ENCODE results near the gene PRKCH.
A peak's percentile ranks its signal among the peaks of the same experiment; 100 is the strongest.
"Not testable (repeated sequence)": the region's sequence is repeated elsewhere in the genome, so short reads cannot be mapped to it uniquely, and the experiment has no call there.

PRKCH gene

GRCh38 chr14:61451891-61452400 lies 130.6 kb downstream of the PRKCH start:
- DNase-seq (ENCODE audit: low read depth in 2 of 2, low spot score in 1 of 2): no peak

GRCh38 chr14:61452452-61452851 lies 131.1 kb downstream of the PRKCH start:
- DNase-seq (ENCODE audit: low read depth in 2 of 2, low spot score in 1 of 2): no peak

- DNase-seq (ENCODE audit: low read depth in 2 of 2, low spot score in 1 of 2): no peak
These were observed 131.9 kb downstream of the PRKCH start for GRCh38 chr14:61453103-61453767.

GRCh38 chr14:61454545-61454944 lies 133.2 kb downstream of the PRKCH start:
- DNase-seq (ENCODE audit: low read depth in 2 of 2, low spot score in 1 of 2): no peak

GRCh38 chr14:61455351-61455750 lies 134.0 kb downstream of the PRKCH start:
- DNase-seq (ENCODE audit: low read depth in 2 of 2, low spot score in 1 of 2): no peak

- peak; percentile 68 to 85 for DNase-seq (ENCODE audit: low read depth in 2 of 2, low spot score in 1 of 2)
These were observed 135.3 kb downstream of the PRKCH start for GRCh38 chr14:61456720-61457119.

- no peak for DNase-seq (ENCODE audit: low read depth in 2 of 2, low spot score in 1 of 2)
These were observed 137.4 kb downstream of the PRKCH start for GRCh38 chr14:61458766-61459165.

- DNase-seq (ENCODE audit: low read depth in 2 of 2, low spot score in 1 of 2): no peak
These were observed 137.8 kb downstream of the PRKCH start for GRCh38 chr14:61459229-61459628.

GRCh38 chr14:61460063-61460462 lies 138.7 kb downstream of the PRKCH start:
- DNase-seq (ENCODE audit: low read depth in 2 of 2, low spot score in 1 of 2): no peak

- no peak for DNase-seq (ENCODE audit: low read depth in 2 of 2, low spot score in 1 of 2)
These were observed 139.6 kb downstream of the PRKCH start for GRCh38 chr14:61460718-61461611.

- DNase-seq (ENCODE audit: low read depth in 2 of 2, low spot score in 1 of 2): no peak
These were observed 140.5 kb downstream of the PRKCH start for GRCh38 chr14:61461808-61462275.

GRCh38 chr14:61462566-61463193 lies 141.3 kb downstream of the PRKCH start:
- no peak for DNase-seq (ENCODE audit: low read depth in 2 of 2, low spot score in 1 of 2)

GRCh38 chr14:61463664-61464285 lies 142.4 kb downstream of the PRKCH start:
- no peak for DNase-seq (ENCODE audit: low read depth in 2 of 2, low spot score in 1 of 2)

GRCh38 chr14:61464539-61465320 lies 143.4 kb downstream of the PRKCH start:
- not testable (repeated sequence) for DNase-seq (ENCODE audit: low read depth in 2 of 2, low spot score in 1 of 2)

- no peak for DNase-seq (ENCODE audit: low read depth in 2 of 2, low spot score in 1 of 2)
These were observed 145.0 kb downstream of the PRKCH start for GRCh38 chr14:61466249-61466904.

GRCh38 chr14:61466905-61467280 lies 145.5 kb downstream of the PRKCH start:
- no peak for DNase-seq (ENCODE audit: low read depth in 2 of 2, low spot score in 1 of 2)

GRCh38 chr14:61467296-61467695 lies 145.9 kb downstream of the PRKCH start:
- no peak for DNase-seq (ENCODE audit: low read depth in 2 of 2, low spot score in 1 of 2)

- no peak for DNase-seq (ENCODE audit: low read depth in 2 of 2, low spot score in 1 of 2)
These were observed 146.9 kb downstream of the PRKCH start for GRCh38 chr14:61468063-61468825.

- no peak for DNase-seq (ENCODE audit: low read depth in 2 of 2, low spot score in 1 of 2)
These were observed 148.4 kb downstream of the PRKCH start for GRCh38 chr14:61469781-61470180.
